K562 (cell line): ENCODE data around the gene SLC25A1. TPM values are rescaled to one million over a fixed set of nuclear protein-coding genes. Genes with fewer than 3 reads are reported as not detected.

Experiments
- ASH1L ChIP-seq: fragments of 450-650 bp; IDR thresholded peaks from 2 replicates; pipeline ENCODE4 v1.6.1; 2018; ENCODE audit warnings: borderline replicate concordance, mild to moderate bottlenecking, low read depth; ENCODE audit not compliant: partially characterized antibody
- BCL6 ChIP-seq: fragments of 250-450 bp; sonication (Bioruptor Pico); IDR thresholded peaks from 2 replicates; pipeline ENCODE4 v1.4.0; 2020
- DDX20 ChIP-seq: fragments of 450-650 bp; IDR thresholded peaks from 2 replicates; pipeline ENCODE4 v1.6.1; 2016; ENCODE audit warnings: missing genetic modification characterization, low read depth, mild to moderate bottlenecking, missing compliant biosample characterization, moderate library complexity
- EP300 ChIP-seq: IDR thresholded peaks from 2 replicates; pipeline ENCODE4 v1.6.1; 2012; ENCODE audit warnings: low read length, improper control_type of control experiment
- FUS ChIP-seq: fragments of 200-400 bp; formaldehyde crosslinking; optimal IDR thresholded peaks from 2 replicates; pipeline ENCODE3; 2017; ENCODE audit warnings: low read depth, low read length
- HDAC2 ChIP-seq: fragments of 450-650 bp; IDR thresholded peaks from 2 replicates; pipeline ENCODE4 v1.6.1; 2016; ENCODE audit warnings: mild to moderate bottlenecking
- HSF4 ChIP-seq: fragments of 250-450 bp; sonication (Bioruptor Pico); IDR thresholded peaks from 2 replicates; pipeline ENCODE4 v2.1.2; 2022; ENCODE audit warnings: mild to moderate bottlenecking, moderate library complexity, borderline replicate concordance
- NFIC ChIP-seq: fragments of 450-650 bp; IDR thresholded peaks from 2 replicates; pipeline ENCODE4 v1.6.1; 2017; ENCODE audit warnings: mild to moderate bottlenecking, inconsistent platforms
- PCBP1 ChIP-seq: fragments of 200-400 bp; formaldehyde crosslinking; IDR thresholded peaks from 2 replicates; pipeline ENCODE4 v1.6.1; 2018; ENCODE audit warnings: mild to moderate bottlenecking, low read depth, low read length; ENCODE audit not compliant: poor library complexity, severe bottlenecking
- SAP30 ChIP-seq: fragments of 200-600 bp; sonication (generic); IDR thresholded peaks from 2 replicates; pipeline ENCODE4 v1.6.1; 2012; ENCODE audit warnings: borderline replicate concordance, low read depth, mild to moderate bottlenecking, moderate library complexity, low read length, control low read depth, inconsistent platforms; ENCODE audit not compliant: insufficient read depth, poor library complexity, severe bottlenecking
- SMAD4 ChIP-seq: fragments of 250-450 bp; sonication (Bioruptor Pico); conservative IDR thresholded peaks from 2 replicates; pipeline ENCODE4 v1.8.0; 2021; ENCODE audit warnings: inconsistent platforms, mild to moderate bottlenecking, moderate library complexity
- TBP ChIP-seq: optimal IDR thresholded peaks from 2 replicates; pipeline ENCODE3; 2011; ENCODE audit warnings: low read depth, low read length, improper control_type of control experiment
- ZNF253 ChIP-seq: fragments of 250-450 bp; sonication (Bioruptor Pico); conservative IDR thresholded peaks from 2 replicates; pipeline ENCODE4 v1.6.1; 2021; ENCODE audit warnings: mild to moderate bottlenecking
- polyA plus RNA-seq, 8 experiments: library from polyadenylated mRNA; depleted of rRNA in 4 of 8; stranded (reverse) in 5 of 8; unstranded in 3 of 8; fragments of >200 nt; fragmentation: Nextera tagmentation in 2 of 8; fragmentation: Illumina TruSeq in 1 of 8; extraction: Ambion mirVana in 2 of 8; extraction: Trizol in 1 of 8; gene quantifications; 2 replicates each; pipeline versions ENCODE4 v1.2.1 to v1.2.3, GENCODE V29; 2011 to 2014; ENCODE audit warnings: inconsistent platforms in 1 of 8, missing spikeins in 1 of 8
- total RNA-seq, 7 experiments: library from RNA; depleted of rRNA in 6 of 7; stranded (reverse); fragments of >200 nt in 6 of 7; fragmentation: Illumina TruSeq in 2 of 7; extraction: Trizol in 2 of 7; gene quantifications; 2 replicates each; pipeline versions ENCODE4 v1.2.1 to v1.2.3, GENCODE V29; 2011 to 2021; ENCODE audit warnings: low replicate concordance in 1 of 7
- TF ChIP-seq, protein P1 (sequence below): fragments of 450-650 bp; IDR thresholded peaks from 2 replicates; pipeline ENCODE4 v1.6.1; 2018; ENCODE audit not compliant: partially characterized antibody
- TF ChIP-seq, protein P2 (sequence below): sonication (generic); formaldehyde crosslinking; IDR thresholded peaks from 2 replicates; pipeline ENCODE4 v1.8.1; 2023; ENCODE audit warnings: mild to moderate bottlenecking, missing genetic modification reagents
- TF ChIP-seq, protein P3 (sequence below), 2 experiments: fragments of 450-650 bp in 1 of 2; IDR thresholded peaks; 2 replicates each; pipeline ENCODE4 v1.6.1; 2011 to 2017; ENCODE audit warnings: low read depth in 2 of 2, antibody characterized with exemption in 1 of 2, borderline replicate concordance in 1 of 2, low read length in 1 of 2, mild to moderate bottlenecking in 1 of 2, mixed read lengths in 1 of 2; ENCODE audit not compliant: control insufficient read depth in 1 of 2

SLC25A1 gene
- total and polyA plus RNA-seq, 9 of the 15 experiments (the other 6 are each of a cell fraction or from before 2014, with no cell fraction given) = 11.0 to 408 (median 110) TPM

DNA sequence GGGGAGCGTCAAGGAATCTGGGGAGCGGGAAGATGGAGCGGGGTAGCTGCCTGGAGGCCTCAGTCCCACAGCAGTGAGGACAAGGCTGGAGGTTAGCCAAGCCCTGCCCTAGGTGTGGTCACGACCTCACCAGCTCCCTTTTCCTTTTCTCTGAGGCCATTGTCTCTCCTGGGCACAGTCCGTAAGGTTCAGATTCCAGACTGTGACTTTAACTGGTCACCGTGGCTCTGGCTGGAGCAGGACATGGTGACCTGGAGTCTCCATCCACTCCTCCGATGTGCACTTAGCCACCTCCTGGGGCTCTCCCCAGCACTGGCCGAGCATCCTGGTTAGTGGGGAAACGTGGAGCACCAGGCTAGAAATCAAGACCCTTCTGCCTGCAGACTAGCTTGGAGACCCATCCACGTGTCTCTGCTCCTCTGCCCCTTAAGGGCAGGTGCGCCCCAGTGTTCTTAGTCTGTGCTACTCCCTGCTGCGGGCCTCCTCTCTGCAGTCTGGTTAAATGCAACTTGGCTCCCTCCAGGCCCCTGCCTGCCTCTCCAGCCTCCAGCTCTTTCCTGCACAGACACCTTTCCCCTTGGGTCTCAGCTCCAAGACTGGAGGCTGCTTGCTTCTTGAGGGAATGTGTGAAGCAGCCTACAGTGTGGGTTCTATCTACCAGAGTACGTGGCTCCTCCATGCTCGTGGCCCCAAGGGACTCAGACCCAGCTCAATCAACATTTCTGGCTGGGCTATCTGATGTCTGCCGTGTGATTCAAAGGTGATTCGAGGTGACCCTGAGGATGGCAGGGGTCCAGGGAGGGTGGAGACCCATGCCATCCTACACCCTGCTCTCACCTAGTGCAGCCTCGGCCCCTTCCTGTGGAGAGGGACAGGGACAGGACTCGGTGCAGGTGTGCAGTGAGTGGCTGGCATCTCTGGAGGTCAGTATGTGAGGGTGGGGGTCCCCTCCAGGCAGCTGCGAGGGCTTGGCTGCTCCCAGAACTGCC is 5.2 kb downstream of the SLC25A1 start (continued):
- TF ChIP-seq, protein P1, sequence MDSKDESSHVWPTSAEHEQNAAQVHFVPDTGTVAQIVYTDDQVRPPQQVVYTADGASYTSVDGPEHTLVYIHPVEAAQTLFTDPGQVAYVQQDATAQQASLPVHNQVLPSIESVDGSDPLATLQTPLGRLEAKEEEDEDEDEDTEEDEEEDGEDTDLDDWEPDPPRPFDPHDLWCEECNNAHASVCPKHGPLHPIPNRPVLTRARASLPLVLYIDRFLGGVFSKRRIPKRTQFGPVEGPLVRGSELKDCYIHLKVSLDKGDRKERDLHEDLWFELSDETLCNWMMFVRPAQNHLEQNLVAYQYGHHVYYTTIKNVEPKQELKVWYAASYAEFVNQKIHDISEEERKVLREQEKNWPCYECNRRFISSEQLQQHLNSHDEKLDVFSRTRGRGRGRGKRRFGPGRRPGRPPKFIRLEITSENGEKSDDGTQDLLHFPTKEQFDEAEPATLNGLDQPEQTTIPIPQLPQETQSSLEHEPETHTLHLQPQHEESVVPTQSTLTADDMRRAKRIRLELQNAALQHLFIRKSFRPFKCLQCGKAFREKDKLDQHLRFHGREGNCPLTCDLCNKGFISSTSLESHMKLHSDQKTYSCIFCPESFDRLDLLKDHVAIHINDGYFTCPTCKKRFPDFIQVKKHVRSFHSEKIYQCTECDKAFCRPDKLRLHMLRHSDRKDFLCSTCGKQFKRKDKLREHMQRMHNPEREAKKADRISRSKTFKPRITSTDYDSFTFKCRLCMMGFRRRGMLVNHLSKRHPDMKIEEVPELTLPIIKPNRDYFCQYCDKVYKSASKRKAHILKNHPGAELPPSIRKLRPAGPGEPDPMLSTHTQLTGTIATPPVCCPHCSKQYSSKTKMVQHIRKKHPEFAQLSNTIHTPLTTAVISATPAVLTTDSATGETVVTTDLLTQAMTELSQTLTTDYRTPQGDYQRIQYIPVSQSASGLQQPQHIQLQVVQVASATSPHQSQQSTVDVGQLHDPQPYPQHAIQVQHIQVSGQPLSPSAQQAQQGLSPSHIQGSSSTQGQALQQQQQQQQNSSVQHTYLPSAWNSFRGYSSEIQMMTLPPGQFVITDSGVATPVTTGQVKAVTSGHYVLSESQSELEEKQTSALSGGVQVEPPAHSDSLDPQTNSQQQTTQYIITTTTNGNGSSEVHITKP = no peak
- TF ChIP-seq TBP (no peak), HDAC2 (no peak), SAP30 (peak; percentile 61), HSF4 (CRISPR knock-in tag) (no peak), FUS (no peak), BCL6 (CRISPR knock-in tag) (no peak), NFIC (no peak), ZNF253 (CRISPR knock-in tag) (no peak), SMAD4 (CRISPR knock-in tag) (0 out of 2 replicates have a peak, but pooled peaks have one; percentile 31), DDX20 (tag) (no peak), EP300 (no peak), ASH1L (no peak), PCBP1 (no peak)
- TF ChIP-seq, protein P2, sequence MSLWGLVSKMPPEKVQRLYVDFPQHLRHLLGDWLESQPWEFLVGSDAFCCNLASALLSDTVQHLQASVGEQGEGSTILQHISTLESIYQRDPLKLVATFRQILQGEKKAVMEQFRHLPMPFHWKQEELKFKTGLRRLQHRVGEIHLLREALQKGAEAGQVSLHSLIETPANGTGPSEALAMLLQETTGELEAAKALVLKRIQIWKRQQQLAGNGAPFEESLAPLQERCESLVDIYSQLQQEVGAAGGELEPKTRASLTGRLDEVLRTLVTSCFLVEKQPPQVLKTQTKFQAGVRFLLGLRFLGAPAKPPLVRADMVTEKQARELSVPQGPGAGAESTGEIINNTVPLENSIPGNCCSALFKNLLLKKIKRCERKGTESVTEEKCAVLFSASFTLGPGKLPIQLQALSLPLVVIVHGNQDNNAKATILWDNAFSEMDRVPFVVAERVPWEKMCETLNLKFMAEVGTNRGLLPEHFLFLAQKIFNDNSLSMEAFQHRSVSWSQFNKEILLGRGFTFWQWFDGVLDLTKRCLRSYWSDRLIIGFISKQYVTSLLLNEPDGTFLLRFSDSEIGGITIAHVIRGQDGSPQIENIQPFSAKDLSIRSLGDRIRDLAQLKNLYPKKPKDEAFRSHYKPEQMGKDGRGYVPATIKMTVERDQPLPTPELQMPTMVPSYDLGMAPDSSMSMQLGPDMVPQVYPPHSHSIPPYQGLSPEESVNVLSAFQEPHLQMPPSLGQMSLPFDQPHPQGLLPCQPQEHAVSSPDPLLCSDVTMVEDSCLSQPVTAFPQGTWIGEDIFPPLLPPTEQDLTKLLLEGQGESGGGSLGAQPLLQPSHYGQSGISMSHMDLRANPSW (CRISPR knock-in tag) = no peak
- TF ChIP-seq, protein P3, sequence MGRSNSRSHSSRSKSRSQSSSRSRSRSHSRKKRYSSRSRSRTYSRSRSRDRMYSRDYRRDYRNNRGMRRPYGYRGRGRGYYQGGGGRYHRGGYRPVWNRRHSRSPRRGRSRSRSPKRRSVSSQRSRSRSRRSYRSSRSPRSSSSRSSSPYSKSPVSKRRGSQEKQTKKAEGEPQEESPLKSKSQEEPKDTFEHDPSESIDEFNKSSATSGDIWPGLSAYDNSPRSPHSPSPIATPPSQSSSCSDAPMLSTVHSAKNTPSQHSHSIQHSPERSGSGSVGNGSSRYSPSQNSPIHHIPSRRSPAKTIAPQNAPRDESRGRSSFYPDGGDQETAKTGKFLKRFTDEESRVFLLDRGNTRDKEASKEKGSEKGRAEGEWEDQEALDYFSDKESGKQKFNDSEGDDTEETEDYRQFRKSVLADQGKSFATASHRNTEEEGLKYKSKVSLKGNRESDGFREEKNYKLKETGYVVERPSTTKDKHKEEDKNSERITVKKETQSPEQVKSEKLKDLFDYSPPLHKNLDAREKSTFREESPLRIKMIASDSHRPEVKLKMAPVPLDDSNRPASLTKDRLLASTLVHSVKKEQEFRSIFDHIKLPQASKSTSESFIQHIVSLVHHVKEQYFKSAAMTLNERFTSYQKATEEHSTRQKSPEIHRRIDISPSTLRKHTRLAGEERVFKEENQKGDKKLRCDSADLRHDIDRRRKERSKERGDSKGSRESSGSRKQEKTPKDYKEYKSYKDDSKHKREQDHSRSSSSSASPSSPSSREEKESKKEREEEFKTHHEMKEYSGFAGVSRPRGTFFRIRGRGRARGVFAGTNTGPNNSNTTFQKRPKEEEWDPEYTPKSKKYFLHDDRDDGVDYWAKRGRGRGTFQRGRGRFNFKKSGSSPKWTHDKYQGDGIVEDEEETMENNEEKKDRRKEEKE (IDR thresholded peaks at IDR 0.05; ENCODE audit: borderline replicate concordance in 1 of 2, control insufficient read depth in 1 of 2, low read depth in 2 of 2, low read length in 1 of 2) = no peak
